UCSD-AML1 (cell line): ENCODE data around the gene MSH4.
"Not testable (repeated sequence)": the region's sequence is repeated elsewhere in the genome, so short reads cannot be mapped to it uniquely, and the experiment has no call there.

Source experiments
- DNase-seq: peaks from one replicate; lab custom pipeline; 2025; ENCODE audit not compliant: unreplicated experiment; lab: John Stamatoyannopoulos, UW

Gene MSH4

DNA sequence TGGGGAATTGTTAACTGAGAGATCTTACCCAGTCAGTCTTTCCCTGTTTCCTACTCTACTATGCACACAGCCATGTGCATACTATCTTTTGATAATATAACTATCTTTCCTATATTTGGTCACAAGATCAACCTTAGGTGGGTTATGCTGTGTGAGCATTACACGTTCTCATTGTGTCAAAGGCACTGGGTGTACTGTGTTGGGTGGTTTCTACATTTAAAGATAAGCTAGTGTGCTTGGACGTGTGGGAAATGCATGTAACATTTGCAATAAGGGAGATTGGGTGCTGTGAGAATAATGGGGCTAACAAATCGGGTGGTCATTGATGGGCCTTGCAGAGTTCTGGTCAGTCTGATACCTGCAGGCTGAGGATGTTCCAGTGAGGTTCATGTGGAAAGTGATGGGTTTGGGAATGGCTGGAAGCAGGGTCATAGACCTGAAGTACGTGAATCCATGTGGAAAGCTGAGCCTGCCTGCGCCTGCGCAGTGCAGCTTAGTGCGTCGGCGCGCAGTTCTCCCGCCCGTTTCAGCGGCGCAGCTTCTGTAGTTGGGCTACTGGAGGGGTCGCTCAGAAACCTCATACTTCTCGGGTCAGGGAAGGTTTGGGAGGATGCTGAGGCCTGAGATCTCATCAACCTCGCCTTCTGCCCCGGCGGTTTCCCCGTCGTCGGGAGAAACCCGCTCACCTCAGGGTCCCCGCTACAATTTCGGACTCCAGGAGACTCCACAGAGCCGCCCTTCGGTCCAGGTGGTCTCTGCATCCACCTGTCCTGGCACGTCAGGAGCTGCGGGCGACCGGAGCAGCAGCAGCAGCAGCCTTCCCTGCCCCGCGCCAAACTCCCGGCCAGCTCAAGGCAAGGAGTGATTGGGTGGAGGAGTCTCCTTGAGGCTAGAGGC is at the start of gene MSH4:
MSH4 (plus strand) TSS at position 507 of the 897 bp plus-strand sequence; CDS start at position 611, 104 bp downstream.
- no peak for DNase-seq

DNA sequence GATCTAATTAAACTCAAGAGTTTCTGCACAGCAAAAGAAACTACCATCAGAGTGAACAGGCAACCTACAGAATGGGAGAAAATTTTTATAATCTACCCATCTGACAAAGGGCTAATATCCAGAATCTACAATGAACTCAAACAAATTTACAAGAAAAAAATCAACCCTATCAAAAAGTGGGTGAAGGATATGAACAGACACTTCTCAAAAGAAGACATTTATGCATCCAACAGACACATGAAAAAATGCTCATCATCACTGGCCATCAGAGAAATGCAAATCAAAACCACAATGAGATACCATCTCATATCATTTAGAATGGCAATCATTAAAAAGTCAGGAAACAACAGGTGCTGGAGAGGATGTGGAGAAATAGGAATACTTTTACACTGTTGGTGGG is 39.5 kb upstream of the MSH4 start:
- DNase-seq, result not testable (repeated sequence)

DNA sequence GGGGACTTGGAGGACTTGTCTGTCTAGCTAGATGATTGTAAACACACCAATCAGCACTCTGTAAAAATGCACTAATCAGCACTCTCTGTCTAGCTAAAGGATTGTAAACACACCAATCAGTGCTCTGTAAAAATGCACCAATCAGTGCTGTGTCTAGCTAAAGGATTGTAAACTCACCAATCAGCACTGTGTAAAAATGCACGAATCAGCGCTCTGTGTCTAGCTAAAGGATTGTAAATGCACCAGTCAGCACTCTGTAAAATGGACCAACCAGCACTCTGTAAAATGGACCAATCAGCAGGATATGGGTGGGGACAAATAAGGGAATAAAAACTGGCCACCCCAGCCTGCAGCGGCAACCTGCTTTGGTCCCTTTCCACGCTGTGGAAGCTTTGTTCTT is 38.1 kb upstream of the MSH4 start:
- DNase-seq, result not testable (repeated sequence)

DNA sequence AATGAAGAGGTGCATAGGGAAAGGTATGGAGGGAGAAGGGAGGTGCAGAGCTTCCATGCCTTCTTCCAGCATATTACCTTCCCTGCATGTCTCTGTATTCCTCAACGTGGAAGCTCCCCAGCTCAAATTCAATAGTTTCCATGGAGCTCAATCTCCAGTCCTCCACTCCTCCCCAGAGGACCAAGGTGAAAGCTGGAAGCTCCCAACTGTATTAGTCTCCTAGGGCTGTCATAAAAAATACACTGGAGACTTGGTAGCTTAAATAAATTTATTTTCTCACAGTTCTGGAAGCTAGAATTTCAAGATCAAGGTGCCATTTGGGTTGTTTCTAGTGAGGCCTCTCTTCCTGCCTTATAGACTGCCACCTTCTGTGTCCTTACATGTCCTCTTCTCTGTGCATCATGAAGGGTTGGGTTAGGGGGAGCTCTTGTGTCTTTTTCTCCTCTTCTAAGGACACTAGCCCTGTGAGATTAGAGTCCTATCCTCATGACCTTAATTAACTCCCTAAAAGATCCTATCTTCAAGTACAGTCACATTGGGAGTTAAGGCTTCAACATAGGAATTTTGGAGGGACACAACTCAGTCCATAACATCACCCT is 32.5 kb upstream of the MSH4 start:
- DNase-seq, result no peak

DNA sequence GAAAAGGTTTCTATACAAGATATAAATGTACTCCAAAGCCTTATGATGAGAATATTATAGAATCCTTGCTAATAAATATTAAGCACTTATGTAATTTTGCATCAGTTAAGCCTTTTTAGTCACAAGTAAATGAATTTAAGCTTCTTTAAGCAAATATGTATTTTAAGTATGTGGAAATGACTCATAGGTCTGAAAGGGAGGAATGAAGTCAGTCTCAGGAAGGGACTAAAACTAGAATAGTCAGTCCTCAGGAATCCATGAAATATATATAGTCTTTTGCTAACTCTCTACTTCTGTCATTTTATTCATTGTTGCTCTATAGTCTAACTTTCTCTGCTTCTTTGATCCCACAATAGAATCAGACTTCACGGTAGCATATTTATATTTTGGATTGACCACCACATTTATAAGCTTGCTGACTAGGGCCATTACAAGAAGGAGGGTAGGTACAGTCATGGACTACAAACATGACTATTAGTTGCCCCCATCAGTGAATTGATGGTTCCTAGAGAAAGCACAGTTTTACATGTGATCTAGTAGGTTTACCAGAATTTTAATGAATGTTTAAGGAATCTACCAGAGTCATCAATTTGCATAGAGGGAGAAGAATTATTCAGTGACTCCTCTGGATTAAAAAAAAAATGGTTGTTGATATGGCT is 30.9 kb upstream of the MSH4 start:
- DNase-seq, result no peak

DNA sequence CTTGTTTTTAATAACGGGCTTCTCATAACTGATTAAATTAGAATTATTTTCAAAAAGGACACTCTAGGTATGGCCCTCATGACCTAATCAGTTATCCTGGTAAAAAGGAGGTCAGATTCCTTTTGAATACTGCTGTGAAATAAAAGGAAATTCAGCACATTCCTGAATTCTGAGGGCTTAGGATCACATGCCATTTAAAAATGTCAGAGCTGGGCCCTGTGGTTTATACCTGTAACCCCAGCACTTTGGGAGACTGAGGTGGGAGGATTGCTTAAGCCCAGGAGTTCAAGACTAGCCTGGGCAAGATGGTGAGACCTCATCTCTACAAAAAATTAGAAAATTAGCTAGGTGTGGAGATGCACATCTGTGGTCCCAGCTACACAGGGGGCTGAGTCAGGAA is 28.7 kb upstream of the MSH4 start:
- DNase-seq, result no peak

DNA sequence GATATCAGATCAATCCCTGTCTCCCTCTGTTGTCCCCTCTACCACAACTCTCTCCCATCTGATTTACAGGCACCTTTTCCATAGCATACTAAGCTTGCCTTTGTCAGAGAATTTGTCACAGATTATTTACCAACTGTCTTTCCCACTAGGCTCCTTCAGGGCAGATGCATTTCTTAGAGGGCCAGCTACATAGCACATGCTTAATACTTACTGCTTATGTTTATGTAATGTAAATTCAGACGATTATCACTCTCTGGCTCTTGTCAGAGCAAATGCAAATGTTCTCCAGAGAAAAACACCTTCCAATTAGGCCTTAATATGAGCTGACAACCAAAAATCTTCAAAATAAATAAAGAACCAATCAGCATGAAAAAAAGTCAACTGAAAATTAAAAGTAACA is 25.9 kb upstream of the MSH4 start:
- no peak for DNase-seq

DNA sequence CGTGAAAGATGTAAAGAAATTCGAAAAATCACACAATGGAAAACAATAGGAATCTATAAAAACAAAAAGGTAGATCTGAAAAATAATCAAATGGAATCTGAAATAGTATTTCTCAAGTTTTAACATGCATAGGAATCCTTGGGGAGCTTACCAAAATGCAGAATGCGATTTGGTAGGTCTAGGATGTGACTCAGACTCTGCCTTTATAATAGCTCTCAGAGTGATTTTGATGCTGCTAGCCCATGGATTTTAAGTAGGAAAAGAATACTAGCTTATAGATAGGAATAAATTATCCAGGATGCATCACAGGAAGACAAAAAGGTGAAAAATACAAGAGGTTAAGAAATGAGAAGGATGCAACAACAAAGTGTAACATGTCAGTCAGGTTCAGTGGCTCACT is 24.7 kb upstream of the MSH4 start:
- DNase-seq, result no peak

DNA sequence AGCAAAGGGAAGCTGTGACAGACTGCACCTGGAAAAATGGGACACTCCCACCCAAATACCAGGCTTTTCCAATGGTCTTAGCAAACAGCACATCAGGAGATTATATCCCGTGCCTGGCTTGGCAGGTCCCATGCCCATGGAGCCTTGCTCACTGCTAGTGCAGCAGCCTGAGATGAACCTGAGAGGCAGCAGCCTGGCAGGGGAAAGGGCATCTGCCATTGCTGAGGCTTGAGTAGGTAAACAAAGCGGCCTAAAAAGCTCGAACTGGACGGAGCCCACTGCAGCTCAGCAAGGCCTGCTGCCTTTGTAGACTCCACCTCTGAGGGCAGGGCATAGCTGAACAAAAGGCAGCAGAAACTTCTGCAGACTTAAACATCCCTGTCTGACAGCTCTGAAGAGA is 18.9 kb upstream of the MSH4 start:
- DNase-seq, result not testable (repeated sequence)

DNA sequence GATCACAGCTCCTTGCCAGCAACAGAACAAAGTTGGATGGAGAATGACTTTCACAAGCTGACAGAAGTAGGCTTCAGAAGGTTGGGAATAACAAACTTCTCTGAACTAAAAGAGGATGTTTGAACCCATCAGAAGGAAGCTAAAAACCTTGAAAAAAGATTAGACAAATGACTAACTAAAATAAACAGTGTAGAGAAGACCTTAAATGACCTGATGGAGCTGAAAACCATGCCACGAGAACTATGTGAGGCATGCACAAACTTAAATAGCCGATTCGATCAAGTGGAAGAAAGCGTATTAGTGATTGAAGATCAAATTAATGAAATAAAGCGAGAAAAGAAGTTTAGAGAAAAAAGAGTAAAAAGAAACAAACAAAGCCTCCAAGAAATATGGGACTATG is 18.0 kb upstream of the MSH4 start:
- not testable (repeated sequence) for DNase-seq

DNA sequence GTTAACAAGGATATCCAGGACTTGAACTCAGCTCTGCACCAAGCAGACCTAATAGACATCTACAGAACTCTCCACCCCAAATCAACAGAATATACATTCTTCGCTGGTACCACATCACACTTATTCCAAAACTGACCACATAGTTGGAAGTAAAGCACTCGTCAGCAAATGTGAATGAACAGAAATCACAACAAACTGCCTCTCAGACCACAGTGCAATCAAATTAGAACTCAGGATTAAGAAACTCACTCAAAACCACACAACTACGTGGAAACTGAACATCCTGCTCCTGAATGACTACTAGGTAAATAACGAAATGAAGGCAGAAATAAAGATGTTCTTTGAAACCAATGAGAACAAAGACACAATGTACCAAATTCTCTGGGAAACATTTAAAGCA is 16.5 kb upstream of the MSH4 start:
- DNase-seq, result not testable (repeated sequence)

DNA sequence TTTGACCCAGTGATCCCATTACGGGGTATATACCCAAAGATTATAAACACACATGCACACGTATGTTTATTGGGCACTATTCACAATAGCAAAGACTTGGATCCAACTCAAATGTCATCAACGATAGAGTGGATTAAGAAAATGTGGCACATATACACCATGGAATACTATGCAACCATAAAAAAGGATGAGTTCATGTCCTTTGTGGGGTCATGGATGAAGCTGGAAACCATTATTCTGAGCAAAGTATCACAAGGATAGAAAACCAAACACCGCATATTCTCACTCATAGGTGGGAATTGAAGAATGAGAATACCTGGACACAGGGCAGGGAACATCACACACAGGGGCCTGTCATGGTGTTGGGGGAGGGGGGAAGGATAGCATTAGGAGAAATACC is 12.8 kb upstream of the MSH4 start:
- DNase-seq, result not testable (repeated sequence)

DNA sequence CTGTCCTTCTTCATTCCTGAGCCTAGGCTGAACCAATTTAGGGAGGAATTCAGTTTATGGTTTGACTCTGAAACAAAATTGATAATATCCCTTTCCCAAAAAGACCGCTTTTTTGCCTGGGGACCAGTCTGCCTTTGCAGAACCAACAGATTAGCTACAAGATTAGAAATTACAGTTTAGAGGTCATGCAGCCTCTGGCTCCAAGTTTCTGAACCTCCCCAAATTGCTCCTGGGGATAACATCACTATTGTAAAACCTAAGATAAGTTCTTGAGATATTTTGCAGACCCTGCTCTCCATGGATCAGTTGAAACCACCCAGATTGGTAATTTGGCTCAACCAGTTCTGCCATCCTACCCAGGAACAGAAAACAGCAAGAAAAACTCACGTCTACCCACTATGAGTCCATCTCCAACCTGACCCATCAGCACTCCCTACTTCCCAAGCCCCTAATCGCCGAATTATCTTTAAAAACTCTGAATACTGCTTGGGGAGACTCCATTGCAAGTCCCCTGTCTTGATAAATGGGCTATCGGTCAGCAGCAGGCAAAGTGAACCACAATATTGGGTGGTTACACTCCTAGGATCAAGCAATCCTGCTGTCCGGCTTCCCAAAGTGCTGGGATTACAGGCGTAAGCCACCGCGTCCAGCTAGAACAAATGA is 11.2 kb upstream of the MSH4 start:
- DNase-seq, result no peak

DNA sequence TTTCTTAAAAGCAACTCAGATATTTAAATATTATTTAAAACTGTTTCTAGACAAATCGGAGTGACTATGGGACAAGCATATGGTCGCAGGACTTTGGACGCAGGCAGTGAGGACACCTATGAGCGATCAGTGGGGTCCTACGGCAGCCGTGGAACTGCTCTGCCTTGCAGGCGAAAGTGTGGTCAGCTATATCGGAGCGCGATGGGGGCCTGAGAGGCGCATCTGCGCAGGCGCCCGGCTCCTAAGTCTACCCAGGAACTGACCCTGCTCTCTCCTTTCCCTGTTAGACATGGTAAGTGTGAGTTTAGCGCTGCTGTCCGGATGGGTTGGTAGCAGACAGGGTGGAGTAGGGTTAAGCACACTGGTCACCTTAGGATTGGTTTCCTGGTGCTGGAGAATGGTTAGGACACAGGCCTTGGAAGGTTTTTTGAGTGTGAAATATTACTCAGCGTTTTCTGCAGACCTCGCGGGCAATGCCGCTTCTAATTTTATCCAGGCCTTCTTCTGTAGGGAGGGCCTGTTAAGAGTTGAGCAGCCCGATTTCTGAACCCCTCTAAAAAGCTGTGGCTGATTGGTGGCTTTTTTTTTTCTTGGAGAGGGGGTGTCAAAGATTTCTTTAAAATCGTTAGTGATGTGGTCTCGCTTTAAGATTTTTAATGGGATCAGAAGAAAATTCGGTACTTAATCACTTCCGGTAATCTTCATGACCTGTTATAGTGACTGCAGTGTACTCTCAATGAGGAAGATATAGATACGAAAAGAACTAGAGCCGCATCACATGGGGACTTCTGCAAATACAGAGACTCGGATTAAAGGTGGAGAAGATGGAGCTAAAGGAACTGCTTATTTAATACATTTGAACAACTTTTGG is 10.5 kb upstream of the MSH4 start, which contains the start of gene RABGGTB:
RABGGTB (plus strand) TSS at position 274 of the 871 bp plus-strand sequence; CDS start at position 290, 16 bp downstream.
- peak; percentile 95 for DNase-seq

DNA sequence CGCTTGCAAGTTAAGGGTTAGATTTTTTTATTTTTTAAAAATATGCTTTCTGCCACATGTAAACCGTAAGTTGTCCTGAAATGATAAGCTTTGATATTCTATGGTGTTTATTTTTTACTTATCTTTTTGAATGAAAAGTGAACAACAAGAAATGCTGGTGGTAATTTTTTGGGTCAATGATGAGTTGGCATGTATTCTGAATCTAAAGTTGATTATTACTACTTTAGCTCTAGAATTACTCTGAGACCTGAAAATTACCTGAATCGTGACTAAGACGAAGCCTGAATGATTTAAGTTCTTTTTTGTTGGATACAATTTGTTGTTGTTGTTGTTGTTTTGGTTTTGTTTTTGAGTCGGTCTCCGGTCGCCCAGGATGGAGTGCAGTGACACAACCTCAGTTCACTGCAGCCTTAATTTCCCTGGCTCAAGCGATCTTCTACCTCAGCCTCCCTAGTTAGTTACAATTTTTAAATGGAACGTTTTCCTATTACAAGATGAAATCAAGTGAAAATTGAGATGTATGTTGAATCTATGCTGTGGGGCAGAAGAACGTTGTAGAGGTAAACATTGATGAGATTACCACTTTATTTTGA is 9.7 kb upstream of the MSH4 start:
- no peak for DNase-seq

DNA sequence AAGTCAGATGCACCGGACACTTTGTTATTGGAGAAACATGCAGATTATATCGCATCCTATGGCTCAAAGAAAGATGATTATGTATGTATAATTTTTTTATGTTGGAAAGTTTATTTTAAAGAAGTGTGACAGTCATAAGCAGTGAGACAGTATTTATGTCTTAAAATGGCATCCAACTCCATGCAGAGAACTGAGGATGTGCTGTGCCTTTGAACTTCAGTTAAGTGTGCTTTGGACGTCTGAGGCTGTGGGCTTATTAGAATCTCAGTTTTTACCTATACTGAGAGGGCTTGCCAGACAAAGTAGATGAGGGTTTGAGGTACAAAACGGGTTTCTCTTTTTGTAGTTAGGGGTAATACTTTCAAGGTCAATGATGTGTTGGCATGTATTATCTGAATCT is 9.2 kb upstream of the MSH4 start:
- DNase-seq, result no peak

DNA sequence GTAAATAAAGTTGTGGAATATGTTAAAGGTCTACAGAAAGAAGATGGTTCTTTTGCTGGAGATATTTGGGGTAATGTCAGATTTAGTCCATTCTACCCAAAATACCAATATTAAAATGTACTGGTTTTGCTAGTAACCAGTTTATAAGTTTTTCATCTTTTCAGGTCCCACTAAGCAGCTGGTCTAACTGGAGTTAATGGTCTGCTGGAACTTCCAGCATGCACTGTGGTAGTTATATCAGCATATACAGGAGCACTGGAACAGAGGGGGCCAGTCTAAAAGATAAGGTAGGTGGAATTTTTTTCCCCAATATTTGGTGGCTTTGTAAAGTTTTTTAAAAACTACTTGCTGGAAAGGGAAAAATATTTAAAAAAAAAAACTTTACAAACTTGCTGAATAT is 6.7 kb upstream of the MSH4 start:
- no peak for DNase-seq

DNA sequence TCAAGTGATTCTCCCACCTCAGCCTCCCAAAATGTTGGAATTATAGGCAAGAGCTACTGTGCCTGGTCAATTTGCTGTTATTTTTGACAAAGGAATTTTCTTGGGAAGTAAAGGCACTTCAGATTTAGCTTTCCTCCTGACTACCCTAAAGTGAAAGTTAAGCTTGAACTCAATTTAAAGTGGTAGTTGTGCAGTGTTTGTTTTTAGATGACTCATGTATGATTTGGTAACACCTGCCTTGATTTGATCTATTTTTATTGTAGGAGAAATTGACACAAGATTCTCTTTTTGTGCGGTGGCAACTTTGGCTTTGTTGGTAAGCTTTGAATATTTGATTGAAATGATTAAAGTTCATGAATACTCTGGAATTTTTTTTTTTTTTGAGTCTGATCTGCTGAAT is 5.7 kb upstream of the MSH4 start:
- no peak for DNase-seq

DNA sequence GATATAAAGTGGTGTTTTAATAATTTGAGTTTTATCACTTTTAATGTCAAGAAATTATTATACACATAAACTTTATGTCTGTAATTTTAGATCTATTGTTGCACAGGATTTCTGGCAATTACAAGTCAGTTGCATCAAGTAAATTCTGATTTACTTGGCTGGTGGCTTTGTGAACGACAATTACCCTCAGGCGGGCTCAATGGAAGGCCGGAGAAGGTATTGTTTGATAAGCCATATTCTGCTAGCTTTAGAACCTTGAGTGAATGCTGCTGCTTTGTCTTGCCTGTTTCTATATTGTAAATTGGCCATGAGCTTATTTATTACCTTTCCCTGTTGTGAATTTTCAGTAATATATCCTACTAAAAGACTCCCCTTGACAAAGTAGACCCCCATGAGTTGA is 4.6 kb upstream of the MSH4 start:
- DNase-seq, result no peak

DNA sequence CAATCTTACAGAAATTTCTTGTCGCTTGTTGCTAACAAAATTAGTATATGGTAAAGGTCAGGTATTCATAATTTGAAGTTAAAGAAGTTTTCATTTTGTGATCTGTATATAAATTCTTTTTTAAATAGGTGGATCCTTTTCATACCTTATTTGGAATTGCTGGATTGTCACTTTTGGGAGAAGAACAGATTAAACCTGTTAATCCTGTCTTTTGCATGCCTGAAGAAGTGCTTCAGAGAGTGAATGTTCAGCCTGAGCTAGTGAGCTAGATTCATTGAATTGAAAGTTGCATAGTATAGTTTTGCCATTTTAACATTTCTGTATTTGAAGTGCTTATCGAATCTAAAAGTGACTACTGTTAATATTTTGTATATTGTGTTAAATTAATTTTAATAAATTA is 2.3 kb upstream of the MSH4 start:
- no peak for DNase-seq
